ENCODE results near the gene LYL1.

The LYL1 gene

GRCh38 chr19:13102666-13103580, at the start of gene LYL1:
Gene LYL1 (minus strand): TSS chr19:13102858. CDS start chr19:13101171, 1,687 bp downstream.
- no peaks in the 10 kb centered on the region for H3K27me3 ChIP-seq (ENCODE audit: control insufficient read depth, low read length)

GRCh38 chr19:13151605-13152355, 49.1 kb upstream of the LYL1 start:
- Histone ChIP-seq H3K79me2 (ENCODE audit: control insufficient read depth, low read length) (peaks cover 54% of the 10 kb centered on the region), H3K9me2 (replicated peaks; ENCODE audit: control insufficient read depth, low read length) (no peaks in the 10 kb centered on the region), H3F3A (ENCODE audit: control insufficient read depth, insufficient read depth) (peaks cover 33% of the 10 kb centered on the region), H3K27ac (ENCODE audit: low read depth, low read length) (peak overlapping the region; percentile 98), H3K4me2 (ENCODE audit: low read length) (peak overlapping the region; percentile 96), H3K9me3 (ENCODE audit: control insufficient read depth, insufficient read depth, low read length) (no peaks in the 10 kb centered on the region), H3K36me3 (ENCODE audit: control insufficient read depth, low read length) (peaks cover 38% of the 10 kb centered on the region), H3K4me1 (ENCODE audit: control insufficient read depth, low read length) (peaks cover 48% of the 10 kb centered on the region), H3K4me3 (ENCODE audit: low read length) (peak overlapping the region; percentile 96), H4K20me1 (ENCODE audit: control insufficient read depth, insufficient read depth, low read depth, low read length) (peaks cover 8% of the 10 kb centered on the region; the same call in 1 of the 2 replicates), H3K27me3 (ENCODE audit: control insufficient read depth, low read length) (no peaks in the 10 kb centered on the region)
- no peak for TF ChIP-seq CTCF (IDR thresholded peaks at IDR 0.05; ENCODE audit: low read depth, low read length, poor library complexity, severe bottlenecking)
- no peak for TF ChIP-seq EZH2phosphoT487 (IDR thresholded peaks at IDR 0.05; ENCODE audit: borderline replicate concordance, low read length)

More at GRCh38 chr19:13102666-13103580, at the start of gene LYL1:
- H4K20me1 ChIP-seq (ENCODE audit: control insufficient read depth, insufficient read depth, low read depth, low read length) = no peaks in the 10 kb centered on the region; the same call in 1 of the 2 replicates
- peak within 1 kb of the TSS; percentile 99 for H3K27ac ChIP-seq (ENCODE audit: low read depth, low read length)
- peaks cover 40% of the 10 kb centered on the region for H3F3A ChIP-seq (ENCODE audit: control insufficient read depth, insufficient read depth)
- H3K4me1 ChIP-seq (ENCODE audit: control insufficient read depth, low read length) = peaks cover 71% of the 10 kb centered on the region
- peaks cover 51% of the 10 kb centered on the region for H3K36me3 ChIP-seq (ENCODE audit: control insufficient read depth, low read length)
- no peak for TF ChIP-seq CTCF (IDR thresholded peaks at IDR 0.05; ENCODE audit: low read depth, low read length, poor library complexity, severe bottlenecking)
- TF ChIP-seq EZH2phosphoT487 (IDR thresholded peaks at IDR 0.05; ENCODE audit: borderline replicate concordance, low read length) = no peak
- no peaks in the 10 kb centered on the region for H3K9me3 ChIP-seq (ENCODE audit: control insufficient read depth, insufficient read depth, low read length)
- H3K9me2 ChIP-seq (replicated peaks; ENCODE audit: control insufficient read depth, low read length) = no peaks in the 10 kb centered on the region
- H3K4me2 ChIP-seq (ENCODE audit: low read length) = peak within 1 kb of the TSS; percentile 100
- peaks cover 56% of the 10 kb centered on the region for H3K79me2 ChIP-seq (ENCODE audit: control insufficient read depth, low read length)
- peak within 1 kb of the TSS; percentile 86 for H3K4me3 ChIP-seq (ENCODE audit: low read length)

GRCh38 chr19:13150931-13151604, 48.4 kb upstream of the LYL1 start:
- peak overlapping the region; percentile 98 for H3K27ac ChIP-seq (ENCODE audit: low read depth, low read length)
- H4K20me1 ChIP-seq (ENCODE audit: control insufficient read depth, insufficient read depth, low read depth, low read length) = peaks cover 8% of the 10 kb centered on the region; the same call in 1 of the 2 replicates
- H3K9me2 ChIP-seq (replicated peaks; ENCODE audit: control insufficient read depth, low read length) = no peaks in the 10 kb centered on the region
- H3K4me1 ChIP-seq (ENCODE audit: control insufficient read depth, low read length) = peaks cover 41% of the 10 kb centered on the region
- no peaks in the 10 kb centered on the region for H3K9me3 ChIP-seq (ENCODE audit: control insufficient read depth, insufficient read depth, low read length)
- peaks cover 54% of the 10 kb centered on the region for H3K79me2 ChIP-seq (ENCODE audit: control insufficient read depth, low read length)
- peaks cover 36% of the 10 kb centered on the region for H3K36me3 ChIP-seq (ENCODE audit: control insufficient read depth, low read length)
- peak overlapping the region; percentile 96 for H3K4me3 ChIP-seq (ENCODE audit: low read length)
- peak overlapping the region; percentile 78 for H3K4me2 ChIP-seq (ENCODE audit: low read length)
- no peaks in the 10 kb centered on the region for H3K27me3 ChIP-seq (ENCODE audit: control insufficient read depth, low read length)
- TF ChIP-seq EZH2phosphoT487 (IDR thresholded peaks at IDR 0.05; ENCODE audit: borderline replicate concordance, low read length) (no peak), CTCF (IDR thresholded peaks at IDR 0.05; ENCODE audit: low read depth, low read length, poor library complexity, severe bottlenecking) (no peak)
- peaks cover 26% of the 10 kb centered on the region for H3F3A ChIP-seq (ENCODE audit: control insufficient read depth, insufficient read depth)

All from DOHH2 (cell line).